Cardiac fibroblast (primary cell): ENCODE measurements around the gene MAP3K14.

Experiments
- DNase-seq, 2 donors: peaks; one replicate each; pipeline versions ENCODE4 v3.0.0 to v3.0.0-alpha.2; 2010; ENCODE audit warnings: low read depth in 2 of 2
- H3K4me3 ChIP-seq, 2 donors: replicated peaks in 1 of 2; 1 replicate in 1 of 2; 2 replicates in 1 of 2; pipeline ENCODE4 v1.5.1; 2011; ENCODE audit warnings: low read depth in 2 of 2, low read length in 2 of 2, mild to moderate bottlenecking in 2 of 2, moderate library complexity in 1 of 2
- CTCF ChIP-seq: IDR thresholded peaks from one replicate; pipeline ENCODE4 v1.5.1; 2011; ENCODE audit warnings: low read depth, mild to moderate bottlenecking, low read length, inconsistent platforms

Gene MAP3K14

GRCh38 chr17:45357364-45357997 lies 40.7 kb upstream of the MAP3K14 start:
- no peak for TF ChIP-seq CTCF
- DNase-seq = no peak
- no peak overlapping the region for H3K4me3 ChIP-seq

- no peak for DNase-seq
- TF ChIP-seq CTCF = no peak
- no peak overlapping the region for H3K4me3 ChIP-seq
Observed at GRCh38 chr17:45355087-45355486, 38.3 kb upstream of the MAP3K14 start.

GRCh38 chr17:45353043-45353442 lies 36.2 kb upstream of the MAP3K14 start:
- peak in 1 of 2 donors; percentile 20 for DNase-seq
- H3K4me3 ChIP-seq = no peak overlapping the region
- no peak for TF ChIP-seq CTCF

- TF ChIP-seq CTCF = no peak
- no peak for DNase-seq
- no peak overlapping the region for H3K4me3 ChIP-seq
Observed at GRCh38 chr17:45351831-45352230, 35.0 kb upstream of the MAP3K14 start.

GRCh38 chr17:45347444-45347843 lies 30.6 kb upstream of the MAP3K14 start:
- no peak for TF ChIP-seq CTCF
- H3K4me3 ChIP-seq = no peak overlapping the region
- peak in 1 of 2 donors; percentile 32 for DNase-seq

- no peak overlapping the region for H3K4me3 ChIP-seq
- TF ChIP-seq CTCF = no peak
- DNase-seq = peak in 1 of 2 donors; percentile 70
Observed at GRCh38 chr17:45346216-45347015, 29.6 kb upstream of the MAP3K14 start.
